HG02798 (cell line): ENCODE measurements around the gene TM2D1.

Source experiments
- ATAC-seq: cut with Tn5 transposase; IDR thresholded peaks from one replicate; pipeline ENCODE4 v1.9.1; 2021; ENCODE audit warnings: mild to moderate bottlenecking; ENCODE audit not compliant: unreplicated experiment, poor library complexity

The TM2D1 gene

GRCh38 chr1:61647142-61647541 is 77.8 kb downstream of the TM2D1 start:
- no peak for ATAC-seq

GRCh38 chr1:61645476-61645875 is 79.5 kb downstream of the TM2D1 start:
- no peak for ATAC-seq

- ATAC-seq: no peak
Measured at GRCh38 chr1:61644303-61644702, 80.6 kb downstream of the TM2D1 start.

GRCh38 chr1:61642475-61643232 is 82.3 kb downstream of the TM2D1 start:
- ATAC-seq: no peak

GRCh38 chr1:61641578-61642336 is 83.2 kb downstream of the TM2D1 start:
- ATAC-seq: peak; percentile 93

GRCh38 chr1:61640531-61641530 is 84.1 kb downstream of the TM2D1 start:
- no peak for ATAC-seq

- no peak for ATAC-seq
Measured at GRCh38 chr1:61639608-61640336, 85.2 kb downstream of the TM2D1 start.

- ATAC-seq: no peak
Measured at GRCh38 chr1:61638911-61639605, 85.9 kb downstream of the TM2D1 start.

- ATAC-seq: no peak
Measured at GRCh38 chr1:61638296-61638695, 86.6 kb downstream of the TM2D1 start.

- ATAC-seq: no peak
Measured at GRCh38 chr1:61637470-61637869, 87.5 kb downstream of the TM2D1 start.

GRCh38 chr1:61636814-61637213 is 88.1 kb downstream of the TM2D1 start:
- ATAC-seq: no peak

GRCh38 chr1:61636376-61636775 is 88.6 kb downstream of the TM2D1 start:
- ATAC-seq: no peak

- no peak for ATAC-seq
Measured at GRCh38 chr1:61635557-61635956, 89.4 kb downstream of the TM2D1 start.

GRCh38 chr1:61631436-61631835 is 93.5 kb downstream of the TM2D1 start:
- no peak for ATAC-seq
